ENCODE results near the gene FANCC. TPM values are rescaled to one million over a fixed set of nuclear protein-coding genes. Genes with fewer than 3 reads are reported as not detected.

FANCC gene
- total RNA-seq, 1 experiment from 2014 or later = 14.5 TPM

GRCh38 chr9:95078511-95078910 is 239.0 kb downstream of the FANCC start:
- no TSS peak for BruUV-seq (replicated peaks)
- Mint-ChIP-seq H3K4me1 (ENCODE audit: low read depth, unreplicated experiment) (peaks cover 8% of the 10 kb centered on the region), H3K9me3 (ENCODE audit: low read depth, unreplicated experiment) (no peaks in the 10 kb centered on the region), H3K27ac (ENCODE audit: unreplicated experiment) (no peak overlapping the region), H3K36me3 (ENCODE audit: insufficient read depth, unreplicated experiment) (peaks cover 73% of the 10 kb centered on the region), H3K4me3 (ENCODE audit: low read depth, unreplicated experiment) (no peak overlapping the region), H3K27me3 (ENCODE audit: unreplicated experiment) (no peaks in the 10 kb centered on the region)
- no peak for TF ChIP-seq CTCF (IDR thresholded peaks at IDR 0.05; ENCODE audit: unreplicated experiment)
- intact Hi-C loops (cut with micrococcal nuclease; ENCODE audit: unreplicated experiment) = no loop called here
- no peak for DNase-seq
- CTCF ChIA-PET = interaction anchor here (1.0 kb wide), 1 partner anchor 14 kb away, joined by 3 read pairs; no protein-coding TSS in a partner anchor

- no TSS peak for BruUV-seq (replicated peaks)
- intact Hi-C loops (cut with micrococcal nuclease; ENCODE audit: unreplicated experiment) = no loop called here
- H3K4me1 Mint-ChIP-seq (ENCODE audit: low read depth, unreplicated experiment) = peaks cover 8% of the 10 kb centered on the region
- no peak for TF ChIP-seq CTCF (IDR thresholded peaks at IDR 0.05; ENCODE audit: unreplicated experiment)
- H3K36me3 Mint-ChIP-seq (ENCODE audit: insufficient read depth, unreplicated experiment) = peaks cover 72% of the 10 kb centered on the region
- no peaks in the 10 kb centered on the region for H3K27me3 Mint-ChIP-seq (ENCODE audit: unreplicated experiment)
- H3K9me3 Mint-ChIP-seq (ENCODE audit: low read depth, unreplicated experiment) = no peaks in the 10 kb centered on the region
- no peak overlapping the region for H3K27ac Mint-ChIP-seq (ENCODE audit: unreplicated experiment)
- CTCF ChIA-PET = no interaction called here
- H3K4me3 Mint-ChIP-seq (ENCODE audit: low read depth, unreplicated experiment) = no peak overlapping the region
- no peak for DNase-seq
Measured at GRCh38 chr9:95077766-95078370, 239.6 kb downstream of the FANCC start.

DNA sequence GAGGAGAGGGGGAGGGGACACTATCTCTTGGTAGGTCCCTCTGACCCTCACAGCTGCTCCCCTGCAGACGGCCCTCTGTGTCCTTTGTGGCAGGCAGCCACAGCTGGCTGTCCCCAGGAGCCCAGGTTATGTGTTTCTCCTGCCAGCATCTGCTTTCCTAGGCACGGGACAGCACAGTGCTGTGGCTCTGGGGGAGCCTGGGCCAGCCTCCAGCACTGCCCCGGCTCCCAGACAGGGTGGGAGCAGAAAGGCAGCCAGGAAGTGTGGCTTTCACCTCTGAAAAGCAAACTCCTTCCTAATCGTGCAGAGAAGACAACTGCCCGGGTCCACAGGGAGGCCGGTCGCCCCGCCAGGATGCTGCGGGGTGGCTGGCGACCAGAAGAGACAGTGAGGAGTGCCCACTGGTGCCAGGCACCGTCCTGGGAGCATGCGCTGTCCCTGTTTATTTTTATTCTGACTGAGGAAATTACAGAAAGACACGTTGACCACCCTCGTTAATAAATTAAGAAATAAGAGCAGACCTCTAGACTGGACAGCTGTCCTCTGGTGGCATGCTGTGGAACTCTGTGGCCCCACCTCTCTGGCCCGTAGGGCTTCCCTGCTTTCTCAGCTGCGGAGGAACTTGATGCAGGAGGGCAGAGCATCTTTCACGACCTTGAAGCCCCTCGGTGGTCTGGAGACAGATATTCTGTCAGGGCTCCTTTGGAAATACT is 240.3 kb downstream of the FANCC start:
- H3K4me1 Mint-ChIP-seq (ENCODE audit: low read depth, unreplicated experiment) = peaks cover 8% of the 10 kb centered on the region
- CTCF ChIA-PET = no interaction called here

GRCh38 chr9:95076696-95077052 is 240.8 kb downstream of the FANCC start:
- no peak for DNase-seq
- peaks cover 60% of the 10 kb centered on the region for H3K36me3 Mint-ChIP-seq (ENCODE audit: insufficient read depth, unreplicated experiment)
- no peaks in the 10 kb centered on the region for H3K27me3 Mint-ChIP-seq (ENCODE audit: unreplicated experiment)
- CTCF ChIA-PET = no interaction called here
- H3K4me1 Mint-ChIP-seq (ENCODE audit: low read depth, unreplicated experiment) = peaks cover 8% of the 10 kb centered on the region
- intact Hi-C loops (cut with micrococcal nuclease; ENCODE audit: unreplicated experiment) = no loop called here
- TF ChIP-seq CTCF (IDR thresholded peaks at IDR 0.05; ENCODE audit: unreplicated experiment) = no peak
- H3K9me3 Mint-ChIP-seq (ENCODE audit: low read depth, unreplicated experiment) = no peaks in the 10 kb centered on the region
- no peak overlapping the region for H3K4me3 Mint-ChIP-seq (ENCODE audit: low read depth, unreplicated experiment)
- no TSS peak for BruUV-seq (replicated peaks)
- H3K27ac Mint-ChIP-seq (ENCODE audit: unreplicated experiment) = peak overlapping the region; percentile 47

More for the DNA sequence above, 240.3 kb downstream of the FANCC start:
- intact Hi-C loops (cut with micrococcal nuclease; ENCODE audit: unreplicated experiment) = no loop called here
- Mint-ChIP-seq H3K36me3 (ENCODE audit: insufficient read depth, unreplicated experiment) (peaks cover 66% of the 10 kb centered on the region), H3K4me3 (ENCODE audit: low read depth, unreplicated experiment) (no peak overlapping the region), H3K9me3 (ENCODE audit: low read depth, unreplicated experiment) (no peaks in the 10 kb centered on the region), H3K27ac (ENCODE audit: unreplicated experiment) (peak overlapping the region; percentile 47), H3K27me3 (ENCODE audit: unreplicated experiment) (no peaks in the 10 kb centered on the region)
- no TSS peak for BruUV-seq (replicated peaks)
- DNase-seq = no peak
- no peak for TF ChIP-seq CTCF (IDR thresholded peaks at IDR 0.05; ENCODE audit: unreplicated experiment)
